ENCODE data around the gene CD44. TPM values are rescaled to one million over a fixed set of nuclear protein-coding genes. Genes with fewer than 3 reads are reported as not detected.

Gene CD44
- total and polyA plus RNA-seq, 2 experiments from 2014 or later = 8.5 to 41.3 TPM

GRCh38 chr11:35265755-35266454 lies 126.9 kb downstream of the CD44 start:
- H3K4me3 ChIP-seq = no peak overlapping the region
- H3K27me3 ChIP-seq = no peaks in the 10 kb centered on the region
- no peaks in the 10 kb centered on the region for H3K4me1 ChIP-seq (ENCODE audit: low read depth)
- H3K27ac ChIP-seq = no peak overlapping the region
- H3K9me3 ChIP-seq (ENCODE audit: low read depth) = no peaks in the 10 kb centered on the region
- TF ChIP-seq CTCF (IDR thresholded peaks at IDR 0.05; ENCODE audit: low read depth, low read length) = no peak
- no peak for DNase-seq (ENCODE audit: low read depth in 1 of 2, low spot score in 1 of 2)
- H3K36me3 ChIP-seq = no peaks in the 10 kb centered on the region

- H3K9me3 ChIP-seq (ENCODE audit: low read depth) = no peaks in the 10 kb centered on the region
- H3K27me3 ChIP-seq = no peaks in the 10 kb centered on the region
- TF ChIP-seq CTCF (IDR thresholded peaks at IDR 0.05; ENCODE audit: low read depth, low read length) = no peak
- no peaks in the 10 kb centered on the region for H3K36me3 ChIP-seq
- H3K4me3 ChIP-seq = no peak overlapping the region
- DNase-seq (ENCODE audit: low read depth in 1 of 2, low spot score in 1 of 2) = peak in 1 of 2 donors; percentile 76
- H3K27ac ChIP-seq = no peak overlapping the region
- H3K4me1 ChIP-seq (ENCODE audit: low read depth) = no peaks in the 10 kb centered on the region
These were observed 128.5 kb downstream of the CD44 start for GRCh38 chr11:35267504-35267903.

GRCh38 chr11:35270342-35270741 lies 131.4 kb downstream of the CD44 start:
- no peak overlapping the region for H3K27ac ChIP-seq
- DNase-seq (ENCODE audit: low read depth in 1 of 2, low spot score in 1 of 2) = no peak
- no peak overlapping the region for H3K4me3 ChIP-seq

GRCh38 chr11:35271031-35271430 lies 132.1 kb downstream of the CD44 start:
- Histone ChIP-seq H3K4me3 (no peak overlapping the region), H3K9me3 (ENCODE audit: low read depth) (no peaks in the 10 kb centered on the region), H3K4me1 (ENCODE audit: low read depth) (no peaks in the 10 kb centered on the region), H3K36me3 (no peaks in the 10 kb centered on the region), H3K27me3 (no peaks in the 10 kb centered on the region), H3K27ac (no peak overlapping the region)
- DNase-seq (ENCODE audit: low read depth in 1 of 2, low spot score in 1 of 2) = no peak
- TF ChIP-seq CTCF (IDR thresholded peaks at IDR 0.05; ENCODE audit: low read depth, low read length) = no peak

More at GRCh38 chr11:35270342-35270741, 131.4 kb downstream of the CD44 start:
- Histone ChIP-seq H3K4me1 (ENCODE audit: low read depth) (no peaks in the 10 kb centered on the region), H3K27me3 (no peaks in the 10 kb centered on the region), H3K9me3 (ENCODE audit: low read depth) (no peaks in the 10 kb centered on the region), H3K36me3 (no peaks in the 10 kb centered on the region)
- no peak for TF ChIP-seq CTCF (IDR thresholded peaks at IDR 0.05; ENCODE audit: low read depth, low read length)

- no peak overlapping the region for H3K27ac ChIP-seq
- no peak for TF ChIP-seq CTCF (IDR thresholded peaks at IDR 0.05; ENCODE audit: low read depth, low read length)
- DNase-seq (ENCODE audit: low read depth in 1 of 2, low spot score in 1 of 2) = no peak
These were observed 133.5 kb downstream of the CD44 start for GRCh38 chr11:35272391-35272902.

More at GRCh38 chr11:35272391-35272902, 133.5 kb downstream of the CD44 start:
- Histone ChIP-seq H3K36me3 (no peaks in the 10 kb centered on the region), H3K9me3 (ENCODE audit: low read depth) (no peaks in the 10 kb centered on the region), H3K27me3 (no peaks in the 10 kb centered on the region), H3K4me1 (ENCODE audit: low read depth) (no peaks in the 10 kb centered on the region), H3K4me3 (no peak overlapping the region)

Data from cardiac muscle cell (in vitro differentiated cells and primary cell).